Loucy (cell line): ENCODE measurements around the gene OSBPL9.

Experiments
- EZH2phosphoT487 ChIP-seq: fragments of 200-600 bp; IDR thresholded peaks from 2 replicates; pipeline ENCODE4 v1.6.1; 2018; ENCODE audit warnings: antibody characterized with exemption, mild to moderate bottlenecking, moderate library complexity, borderline replicate concordance
- TF ChIP-seq, protein P1 (sequence below): fragments of 200-600 bp; sonication (generic); conservative IDR thresholded peaks from 2 replicates; pipeline ENCODE4 v1.5.1; 2014; ENCODE audit warnings: mild to moderate bottlenecking, antibody characterized with exemption, low read length

DNA sequence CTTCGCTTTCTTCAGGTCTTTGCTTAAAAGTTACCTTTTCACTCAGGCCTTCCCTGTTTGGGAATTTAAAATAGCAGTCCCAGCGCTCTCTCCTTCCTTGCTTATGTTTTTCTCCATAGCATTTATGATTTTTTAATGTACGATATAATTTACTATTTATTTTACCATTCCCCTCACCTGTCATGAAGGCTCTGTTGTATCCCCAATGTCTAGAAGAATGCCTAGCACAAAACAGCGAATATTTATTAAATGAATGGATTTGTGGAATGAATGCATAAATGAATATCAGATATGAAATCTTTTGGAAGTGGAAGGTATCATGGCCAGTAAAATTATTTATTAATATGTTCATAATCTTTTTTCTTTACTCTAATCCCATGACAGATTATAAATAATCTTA lies 402 bp upstream of the OSBPL9 start:
- TF ChIP-seq, protein P1, sequence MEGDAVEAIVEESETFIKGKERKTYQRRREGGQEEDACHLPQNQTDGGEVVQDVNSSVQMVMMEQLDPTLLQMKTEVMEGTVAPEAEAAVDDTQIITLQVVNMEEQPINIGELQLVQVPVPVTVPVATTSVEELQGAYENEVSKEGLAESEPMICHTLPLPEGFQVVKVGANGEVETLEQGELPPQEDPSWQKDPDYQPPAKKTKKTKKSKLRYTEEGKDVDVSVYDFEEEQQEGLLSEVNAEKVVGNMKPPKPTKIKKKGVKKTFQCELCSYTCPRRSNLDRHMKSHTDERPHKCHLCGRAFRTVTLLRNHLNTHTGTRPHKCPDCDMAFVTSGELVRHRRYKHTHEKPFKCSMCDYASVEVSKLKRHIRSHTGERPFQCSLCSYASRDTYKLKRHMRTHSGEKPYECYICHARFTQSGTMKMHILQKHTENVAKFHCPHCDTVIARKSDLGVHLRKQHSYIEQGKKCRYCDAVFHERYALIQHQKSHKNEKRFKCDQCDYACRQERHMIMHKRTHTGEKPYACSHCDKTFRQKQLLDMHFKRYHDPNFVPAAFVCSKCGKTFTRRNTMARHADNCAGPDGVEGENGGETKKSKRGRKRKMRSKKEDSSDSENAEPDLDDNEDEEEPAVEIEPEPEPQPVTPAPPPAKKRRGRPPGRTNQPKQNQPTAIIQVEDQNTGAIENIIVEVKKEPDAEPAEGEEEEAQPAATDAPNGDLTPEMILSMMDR = no peak
- TF ChIP-seq EZH2phosphoT487 = no peak
